C4-2B (cell line): ENCODE data around the gene GPR25.

ENCODE experiments used
- CTCF ChIP-seq: fragments of 450-650 bp; conservative IDR thresholded peaks from 2 replicates; pipeline ENCODE4 v1.5.1; 2017; ENCODE audit warnings: mild to moderate bottlenecking
- ZFX ChIP-seq: fragments of 450-650 bp; IDR thresholded peaks from 2 replicates; pipeline ENCODE4 v1.6.1; 2017

- TF ChIP-seq CTCF (no peak), ZFX (no peak)
Measured at GRCh38 chr1:200886594-200886993, 13.8 kb downstream of the GPR25 start.
